IMR-90 (cell line): Measurements from ENCODE around the gene HES6. TPM values are rescaled to one million over a fixed set of nuclear protein-coding genes. Genes with fewer than 3 reads are reported as not detected.

Experiments used
- ATAC-seq: fragments of 200-7000 bp; cut with Tn5 transposase; 2 replicates; pipeline ENCODE4 v1.9.1; 2020; ENCODE audit warnings: low read depth, mild to moderate bottlenecking, moderate library complexity
- BruUV-seq: library from RNA; stranded (reverse); fragments of 400-500 nt; replicated peaks from 2 replicates; lab custom pipeline; 2021; lab: Mats Ljungman, UMichigan
- CTCF ChIA-PET: fragments of 300-600 bp; formaldehyde crosslinking; extraction: SDS; loops from one replicate; lab custom pipeline; 2021; ENCODE audit warnings: antibody characterized with exemption; lab: Yijun Ruan, JAX
- POLR2A ChIA-PET: fragments of 300-600 bp; sonication (Branson Sonifier 250); formaldehyde crosslinking; loops from one replicate; lab custom pipeline; 2022; ENCODE audit warnings: antibody characterized with exemption; ENCODE audit not compliant: unreplicated experiment; lab: Charles Lee
- DNase-seq: peaks from one replicate; pipeline ENCODE4 v3.0.0; 2013
- H2AFZ ChIP-seq: replicated peaks from 2 replicates; pipeline ENCODE3; 2013; ENCODE audit warnings: low read length, mild to moderate bottlenecking; ENCODE audit not compliant: poor library complexity
- H2AK5ac ChIP-seq: 2 replicates; pipeline ENCODE4 v1.6.1; 2013; ENCODE audit warnings: low read depth, low read length, inconsistent platforms
- H2AK9ac ChIP-seq: replicated peaks from 2 replicates; pipeline ENCODE3; 2013; ENCODE audit warnings: mild to moderate bottlenecking, low read depth, low read length, moderate library complexity; ENCODE audit not compliant: poor library complexity
- H2BK120ac ChIP-seq: 2 replicates; pipeline ENCODE4 v1.6.1; 2013; ENCODE audit warnings: low read depth, low read length, inconsistent platforms
- H2BK15ac ChIP-seq: 3 replicates; pipeline ENCODE4 v1.6.1; 2013; ENCODE audit warnings: low read depth, low read length, inconsistent platforms
- H2BK20ac ChIP-seq: 2 replicates; pipeline ENCODE4 v1.6.1; 2013; ENCODE audit warnings: low read depth, mild to moderate bottlenecking, inconsistent platforms, low read length, moderate library complexity
- H2BK5ac ChIP-seq: 2 replicates; pipeline ENCODE4 v1.6.1; 2013; ENCODE audit warnings: mild to moderate bottlenecking, low read depth, low read length, inconsistent platforms; ENCODE audit not compliant: poor library complexity, severe bottlenecking
- H3K14ac ChIP-seq: replicated peaks from 2 replicates; pipeline ENCODE4 v1.6.1; 2013; ENCODE audit warnings: low read depth, low read length, inconsistent platforms
- H3K18ac ChIP-seq: 2 replicates; pipeline ENCODE4 v1.6.1; 2013; ENCODE audit warnings: low read depth, low read length, control low read depth
- H3K23ac ChIP-seq: 2 replicates; pipeline ENCODE4 v1.6.1; 2013; ENCODE audit warnings: low read depth, low read length, inconsistent platforms
- H3K27ac ChIP-seq: 2 replicates; pipeline ENCODE4 v1.5.1; 2013; ENCODE audit warnings: mild to moderate bottlenecking, control low read depth, low read length; ENCODE audit not compliant: insufficient read depth
- H3K27me3 ChIP-seq: 2 replicates; pipeline ENCODE4 v1.6.1; 2013; ENCODE audit warnings: low read length; ENCODE audit not compliant: control insufficient read depth, insufficient read depth
- H3K36me3 ChIP-seq: 2 replicates; pipeline ENCODE4 v1.6.1; 2013; ENCODE audit warnings: low read length, mixed read lengths; ENCODE audit not compliant: control insufficient read depth, insufficient read depth
- H3K4ac ChIP-seq: 2 replicates; pipeline ENCODE4 v1.6.1; 2013; ENCODE audit warnings: low read depth, low read length, inconsistent platforms
- H3K4me1 ChIP-seq: 2 replicates; pipeline ENCODE4 v1.6.1; 2013; ENCODE audit warnings: low read length, mixed read lengths; ENCODE audit not compliant: control insufficient read depth, insufficient read depth
- H3K4me2 ChIP-seq: 2 replicates; pipeline ENCODE4 v1.6.1; 2013; ENCODE audit warnings: low read depth, mild to moderate bottlenecking, control low read depth, low read length, moderate library complexity
- H3K4me3 ChIP-seq: 2 replicates; pipeline ENCODE4 v1.5.1; 2013; ENCODE audit warnings: low read depth, mild to moderate bottlenecking, control low read depth, low read length, moderate library complexity; ENCODE audit not compliant: insufficient read depth
- H3K56ac ChIP-seq: 2 replicates; pipeline ENCODE4 v1.6.1; 2013; ENCODE audit warnings: low read length, inconsistent platforms; ENCODE audit not compliant: insufficient read depth; ENCODE audit errors: extremely low read depth
- H3K79me1 ChIP-seq, 2 experiments: 2 replicates each; pipeline ENCODE4 v1.6.1; 2013; ENCODE audit warnings: low read length in 2 of 2, inconsistent platforms in 1 of 2, low read depth in 1 of 2
- H3K9ac ChIP-seq: 2 replicates; pipeline ENCODE4 v1.6.1; 2013; ENCODE audit warnings: low read depth, low read length, control low read depth
- H3K9me1 ChIP-seq: 2 replicates; pipeline ENCODE4 v1.6.1; 2013; ENCODE audit warnings: low read length, inconsistent platforms; ENCODE audit not compliant: insufficient read depth
- H3K9me3 ChIP-seq: 2 replicates; pipeline ENCODE4 v1.6.1; 2013; ENCODE audit warnings: low read length; ENCODE audit not compliant: control insufficient read depth, insufficient read depth
- H4K20me1 ChIP-seq: 2 replicates; pipeline ENCODE4 v1.6.1; 2013; ENCODE audit warnings: low read length, inconsistent platforms; ENCODE audit not compliant: insufficient read depth
- H4K5ac ChIP-seq: 2 replicates; pipeline ENCODE4 v1.6.1; 2013; ENCODE audit warnings: mild to moderate bottlenecking, low read depth, low read length, control low read depth
- H4K8ac ChIP-seq, 2 experiments: 2 replicates each; pipeline ENCODE4 v1.6.1; 2013; ENCODE audit warnings: low read depth in 2 of 2, low read length in 2 of 2, control low read depth in 1 of 2, inconsistent platforms in 1 of 2
- H4K91ac ChIP-seq: 2 replicates; pipeline ENCODE4 v1.6.1; 2013; ENCODE audit warnings: low read depth, low read length, inconsistent platforms; ENCODE audit not compliant: insufficient read depth
- BHLHE40 ChIP-seq: fragments of 150-350 bp; IDR thresholded peaks from 2 replicates; pipeline ENCODE4 v1.6.1; 2016; ENCODE audit warnings: mild to moderate bottlenecking, low read depth, low read length
- CEBPB ChIP-seq: IDR thresholded peaks from 2 replicates; pipeline ENCODE4 v1.6.1; 2012; ENCODE audit warnings: low read depth, low read length, improper control_type of control experiment
- CHD1 ChIP-seq: IDR thresholded peaks from 2 replicates; pipeline ENCODE4 v1.6.1; 2012; ENCODE audit warnings: low read depth, low read length, improper control_type of control experiment
- FOS ChIP-seq: fragments of 150-350 bp; IDR thresholded peaks from 2 replicates; pipeline ENCODE4 v1.6.1; 2016; ENCODE audit warnings: low read depth, low read length
- MAFK ChIP-seq: IDR thresholded peaks from 2 replicates; pipeline ENCODE4 v1.6.1; 2012; ENCODE audit warnings: low read depth, low read length, improper control_type of control experiment
- MAZ ChIP-seq: IDR thresholded peaks from 2 replicates; pipeline ENCODE4 v1.6.1; 2012; ENCODE audit warnings: low read depth, mild to moderate bottlenecking, low read length, improper control_type of control experiment, moderate library complexity, borderline replicate concordance
- MXI1 ChIP-seq: IDR thresholded peaks from 2 replicates; pipeline ENCODE4 v1.6.1; 2012; ENCODE audit warnings: low read depth, mild to moderate bottlenecking, low read length, moderate library complexity, borderline replicate concordance
- NFE2L2 ChIP-seq: fragments of 150-350 bp; IDR thresholded peaks from 2 replicates; pipeline ENCODE4 v1.6.1; 2016; ENCODE audit warnings: low read depth, mild to moderate bottlenecking, low read length
- POLR2A ChIP-seq: IDR thresholded peaks from 2 replicates; pipeline ENCODE4 v1.6.1; 2012; ENCODE audit warnings: mild to moderate bottlenecking, low read depth, low read length
- RAD21 ChIP-seq: IDR thresholded peaks from 2 replicates; pipeline ENCODE4 v1.6.1; 2012; ENCODE audit warnings: low read length, improper control_type of control experiment
- RFX5 ChIP-seq: IDR thresholded peaks from 2 replicates; pipeline ENCODE4 v1.8.0; 2012; ENCODE audit warnings: low read depth, mild to moderate bottlenecking, low read length, moderate library complexity
- SMC3 ChIP-seq: fragments of 150-350 bp; IDR thresholded peaks from 2 replicates; pipeline ENCODE4 v1.6.1; 2016; ENCODE audit warnings: low read depth, mild to moderate bottlenecking, antibody characterized with exemption, low read length, moderate library complexity
- WGBS, 2 experiments: methylation state at CpG; one replicate each; pipeline versions ENCODE4 v1.1.5 to v1.1.7; 2013; ENCODE audit warnings: missing lambda C conversion rate in 2 of 2; ENCODE audit not compliant: insufficient read length in 1 of 2; ENCODE audit errors: extremely low coverage in 2 of 2; 5-methylcytosine and 5-hydroxymethylcytosine counted together
- dilution Hi-C: fragments of 300-500 bp; cut with HindIII; formaldehyde crosslinking; loops from one replicate; pipeline ENCODE4 v1.14.3; 2018; ENCODE audit warnings: low sequenced_read_pairs; ENCODE audit not compliant: unreplicated experiment
- in situ Hi-C: fragments of 300-500 bp; cut with MboI; formaldehyde crosslinking; loops from 3 replicates; pipeline ENCODE4 v1.14.3; 2019; ENCODE audit warnings: low sequenced_read_pairs, inconsistent platforms, mixed read lengths
- intact Hi-C: fragments of 100-400 bp; cut with micrococcal nuclease; formaldehyde crosslinking; loops from 2 replicates; pipeline ENCODE4 v1.10.0; 2022
- polyA plus RNA-seq, 3 experiments: library from polyadenylated mRNA; depleted of rRNA; stranded (reverse); fragments of >200 nt; gene quantifications; 2 replicates each; pipeline ENCODE4 v1.2.3, GENCODE V29; 2012; ENCODE audit warnings: low replicate concordance in 1 of 3
- total RNA-seq: library from RNA; depleted of rRNA; stranded (reverse); fragments of >200 nt; gene quantifications from 2 replicates; pipeline ENCODE4 v1.2.3, GENCODE V29; 2012
- TF ChIP-seq, protein P1 (sequence below): conservative IDR thresholded peaks from 2 replicates; pipeline ENCODE4 v1.5.1; 2012; ENCODE audit warnings: mild to moderate bottlenecking, low read depth, low read length, improper control_type of control experiment
- TF ChIP-seq, protein P2 (sequence below): fragments of 150-350 bp; IDR thresholded peaks from 2 replicates; pipeline ENCODE4 v1.6.1; 2017; ENCODE audit warnings: mild to moderate bottlenecking, antibody characterized with exemption, low read length, low read depth
- TF ChIP-seq, protein P3 (sequence below): fragments of 150-350 bp; IDR thresholded peaks from 2 replicates; pipeline ENCODE4 v1.6.1; 2016; ENCODE audit warnings: low read depth, mild to moderate bottlenecking, low read length, moderate library complexity, borderline replicate concordance

Gene HES6
- total and polyA plus RNA-seq, 2 of the 4 experiments (the other 2 are of a cell fraction) = 1.3 to 3.3 TPM

DNA sequence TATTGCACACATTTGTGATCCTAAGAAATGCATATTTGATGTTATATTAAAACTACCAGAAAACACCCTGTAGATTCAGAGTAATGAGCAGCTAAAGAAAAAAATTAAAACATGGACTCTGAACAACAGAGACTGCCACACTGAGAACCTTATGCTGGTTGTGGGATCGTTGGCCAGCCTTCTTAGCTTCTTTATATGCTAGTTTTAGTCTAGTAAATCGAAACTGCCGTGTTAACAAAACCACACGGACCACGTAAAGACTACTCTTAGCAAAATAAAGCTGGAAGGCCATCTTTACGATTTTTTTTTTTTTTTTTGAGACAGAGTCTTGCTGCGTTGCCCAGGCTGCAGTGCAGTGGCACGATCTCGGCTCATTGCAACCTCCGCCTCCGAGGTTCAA is 25.8 kb upstream of the HES6 start:
- H2AFZ ChIP-seq = no peak overlapping the region

More for the DNA sequence above, 25.8 kb upstream of the HES6 start:
- Histone ChIP-seq H2BK120ac (no peak overlapping the region), H2AK5ac (no peak overlapping the region), H3K9me1 (peaks cover 6% of the 10 kb centered on the region; the same call in 1 of the 2 replicates), H3K79me1 (no peaks in the 10 kb centered on the region), H3K4me1 (peaks cover 7% of the 10 kb centered on the region; the same call in 1 of the 2 replicates), H4K91ac (no peak overlapping the region), H3K14ac (no peak overlapping the region), H4K8ac (no peak overlapping the region), H4K5ac (no peak overlapping the region), H3K18ac (no peak overlapping the region), H3K4ac (no peak overlapping the region), H3K23ac (no peak overlapping the region), H2AK9ac (no peak overlapping the region), H3K9ac (no peak overlapping the region), H2BK20ac (no peak overlapping the region), H3K4me3 (no peak overlapping the region), H2BK5ac (no peak overlapping the region), H4K20me1 (no peaks in the 10 kb centered on the region), H3K27ac (no peak overlapping the region), H3K9me3 (no peaks in the 10 kb centered on the region), H3K4me2 (no peak overlapping the region), H3K56ac (no peak overlapping the region), H2BK15ac (no peak overlapping the region), H3K36me3 (peaks cover 10% of the 10 kb centered on the region), H3K27me3 (no peaks in the 10 kb centered on the region)
- ATAC-seq (no peak), DNase-seq (no peak)
- dilution Hi-C loops = no loop called here
- TF ChIP-seq FOS (no peak), MAFK (no peak), SMC3 (no peak), CHD1 (no peak), MXI1 (no peak), RAD21 (no peak), CEBPB (no peak), BHLHE40 (no peak), POLR2A (no peak), NFE2L2 (no peak), MAZ (no peak), RFX5 (no peak)
- TF ChIP-seq, protein P1, sequence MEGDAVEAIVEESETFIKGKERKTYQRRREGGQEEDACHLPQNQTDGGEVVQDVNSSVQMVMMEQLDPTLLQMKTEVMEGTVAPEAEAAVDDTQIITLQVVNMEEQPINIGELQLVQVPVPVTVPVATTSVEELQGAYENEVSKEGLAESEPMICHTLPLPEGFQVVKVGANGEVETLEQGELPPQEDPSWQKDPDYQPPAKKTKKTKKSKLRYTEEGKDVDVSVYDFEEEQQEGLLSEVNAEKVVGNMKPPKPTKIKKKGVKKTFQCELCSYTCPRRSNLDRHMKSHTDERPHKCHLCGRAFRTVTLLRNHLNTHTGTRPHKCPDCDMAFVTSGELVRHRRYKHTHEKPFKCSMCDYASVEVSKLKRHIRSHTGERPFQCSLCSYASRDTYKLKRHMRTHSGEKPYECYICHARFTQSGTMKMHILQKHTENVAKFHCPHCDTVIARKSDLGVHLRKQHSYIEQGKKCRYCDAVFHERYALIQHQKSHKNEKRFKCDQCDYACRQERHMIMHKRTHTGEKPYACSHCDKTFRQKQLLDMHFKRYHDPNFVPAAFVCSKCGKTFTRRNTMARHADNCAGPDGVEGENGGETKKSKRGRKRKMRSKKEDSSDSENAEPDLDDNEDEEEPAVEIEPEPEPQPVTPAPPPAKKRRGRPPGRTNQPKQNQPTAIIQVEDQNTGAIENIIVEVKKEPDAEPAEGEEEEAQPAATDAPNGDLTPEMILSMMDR = no peak
- TF ChIP-seq, protein P2, sequence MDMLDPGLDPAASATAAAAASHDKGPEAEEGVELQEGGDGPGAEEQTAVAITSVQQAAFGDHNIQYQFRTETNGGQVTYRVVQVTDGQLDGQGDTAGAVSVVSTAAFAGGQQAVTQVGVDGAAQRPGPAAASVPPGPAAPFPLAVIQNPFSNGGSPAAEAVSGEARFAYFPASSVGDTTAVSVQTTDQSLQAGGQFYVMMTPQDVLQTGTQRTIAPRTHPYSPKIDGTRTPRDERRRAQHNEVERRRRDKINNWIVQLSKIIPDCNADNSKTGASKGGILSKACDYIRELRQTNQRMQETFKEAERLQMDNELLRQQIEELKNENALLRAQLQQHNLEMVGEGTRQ = no peak
- TF ChIP-seq, protein P3, sequence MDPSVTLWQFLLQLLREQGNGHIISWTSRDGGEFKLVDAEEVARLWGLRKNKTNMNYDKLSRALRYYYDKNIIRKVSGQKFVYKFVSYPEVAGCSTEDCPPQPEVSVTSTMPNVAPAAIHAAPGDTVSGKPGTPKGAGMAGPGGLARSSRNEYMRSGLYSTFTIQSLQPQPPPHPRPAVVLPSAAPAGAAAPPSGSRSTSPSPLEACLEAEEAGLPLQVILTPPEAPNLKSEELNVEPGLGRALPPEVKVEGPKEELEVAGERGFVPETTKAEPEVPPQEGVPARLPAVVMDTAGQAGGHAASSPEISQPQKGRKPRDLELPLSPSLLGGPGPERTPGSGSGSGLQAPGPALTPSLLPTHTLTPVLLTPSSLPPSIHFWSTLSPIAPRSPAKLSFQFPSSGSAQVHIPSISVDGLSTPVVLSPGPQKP = no peak
- in situ Hi-C loops = no loop called here
- ChIA-PET POLR2A (no interaction called here), CTCF (interaction anchor here (0.6 to 0.8 kb wide), 2 partner anchors 20 to 407 kb away, joined by 4 to 6 read pairs; no protein-coding TSS in a partner anchor)
- WGBS, 2 experiments = 91% methylated on average over 4 of the region's 11 CpGs; no CpG with 5 or more reads in 1 of the 2 experiments
- intact Hi-C loops = loop anchor here (10.0 kb wide), 1 partner anchor 491 kb away; no protein-coding TSS in a partner anchor
- BruUV-seq = no TSS peak
